ENCODE measurements around the gene TRIM2. TPM values are rescaled to one million over a fixed set of nuclear protein-coding genes. Genes with fewer than 3 reads are reported as not detected.

Gene TRIM2
- total RNA-seq, 1 experiment from 2014 or later: 18.9 TPM

- intact Hi-C loops (cut with micrococcal nuclease): no loop called here
- Histone ChIP-seq H3K79me2 (ENCODE audit: low read length) (0 out of 2 replicates have a peak, but pooled peaks cover 6% of the 10 kb centered on the region), H3K9me2 (replicated peaks; ENCODE audit: low read length) (no peaks in the 10 kb centered on the region), H3K36me3 (ENCODE audit: low read depth, low read length) (no peaks in the 10 kb centered on the region), H3K27ac (ENCODE audit: low read length) (no peak overlapping the region), H4K20me1 (ENCODE audit: low read length) (no peaks in the 10 kb centered on the region), H3K4me2 (ENCODE audit: low read length) (no peak overlapping the region), H3K27me3 (ENCODE audit: low read length) (no peaks in the 10 kb centered on the region), H2AFZ (ENCODE audit: low read length) (no peak overlapping the region), H3K9ac (ENCODE audit: low read length) (no peak overlapping the region), H3F3A (ENCODE audit: low read length, unreplicated experiment) (no peaks in the 10 kb centered on the region), H3K4me1 (ENCODE audit: insufficient read depth, low read length) (peaks cover 15% of the 10 kb centered on the region), H3K9me3 (ENCODE audit: low read length) (no peaks in the 10 kb centered on the region), H3K4me3 (ENCODE audit: low read length) (no peak overlapping the region)
- ChIA-PET POLR2A (ENCODE audit: unreplicated experiment) (no interaction called here), CTCF (no interaction called here)
- no TSS peak for BruUV-seq (replicated peaks)
- no peak for ATAC-seq
- no peak for DNase-seq
- TF ChIP-seq EZH2phosphoT487 (IDR thresholded peaks at IDR 0.05; ENCODE audit: borderline replicate concordance, low read length): no peak
- TF ChIP-seq EZH2 (IDR thresholded peaks at IDR 0.05; ENCODE audit: low read length, unreplicated experiment): no peak
- TF ChIP-seq CTCF (conservative IDR thresholded peaks at IDR 0.05; ENCODE audit: low read depth, low read length): no peak
Observed at GRCh38 chr4:153241295-153241694, 37.1 kb downstream of the TRIM2 start.

- ChIA-PET CTCF (no interaction called here), POLR2A (ENCODE audit: unreplicated experiment) (interaction anchor here (0.6 kb wide), 1 partner anchor 146 kb away, joined by 4 read pairs; no protein-coding TSS in a partner anchor)
- no peak overlapping the region for H3K9ac ChIP-seq (ENCODE audit: low read length)
- no peaks in the 10 kb centered on the region for H3K27me3 ChIP-seq (ENCODE audit: low read length)
- no peak overlapping the region for H2AFZ ChIP-seq (ENCODE audit: low read length)
- no TSS peak for BruUV-seq (replicated peaks)
- H3K9me3 ChIP-seq (ENCODE audit: low read length): no peaks in the 10 kb centered on the region
- no peak overlapping the region for H3K4me2 ChIP-seq (ENCODE audit: low read length)
- TF ChIP-seq CTCF (conservative IDR thresholded peaks at IDR 0.05; ENCODE audit: low read depth, low read length) (no peak), EZH2 (IDR thresholded peaks at IDR 0.05; ENCODE audit: low read length, unreplicated experiment) (no peak), EZH2phosphoT487 (IDR thresholded peaks at IDR 0.05; ENCODE audit: borderline replicate concordance, low read length) (no peak)
- DNase-seq (no peak), ATAC-seq (no peak)
- no peaks in the 10 kb centered on the region for H3F3A ChIP-seq (ENCODE audit: low read length, unreplicated experiment)
- no peaks in the 10 kb centered on the region for H3K9me2 ChIP-seq (replicated peaks; ENCODE audit: low read length)
- no peak overlapping the region for H3K4me3 ChIP-seq (ENCODE audit: low read length)
- H3K79me2 ChIP-seq (ENCODE audit: low read length): no peaks in the 10 kb centered on the region
- H3K4me1 ChIP-seq (ENCODE audit: insufficient read depth, low read length): peaks cover 20% of the 10 kb centered on the region
- no peaks in the 10 kb centered on the region for H3K36me3 ChIP-seq (ENCODE audit: low read depth, low read length)
- intact Hi-C loops (cut with micrococcal nuclease): no loop called here
- H4K20me1 ChIP-seq (ENCODE audit: low read length): no peaks in the 10 kb centered on the region
- H3K27ac ChIP-seq (ENCODE audit: low read length): no peak overlapping the region
Observed at GRCh38 chr4:153241970-153242838, 38.0 kb downstream of the TRIM2 start.

GRCh38 chr4:153242839-153243324, 38.6 kb downstream of the TRIM2 start:
- Histone ChIP-seq H4K20me1 (ENCODE audit: low read length) (no peaks in the 10 kb centered on the region), H3K4me3 (ENCODE audit: low read length) (no peak overlapping the region), H2AFZ (ENCODE audit: low read length) (no peak overlapping the region), H3K9me3 (ENCODE audit: low read length) (no peaks in the 10 kb centered on the region), H3K4me1 (ENCODE audit: insufficient read depth, low read length) (peaks cover 20% of the 10 kb centered on the region), H3K27me3 (ENCODE audit: low read length) (no peaks in the 10 kb centered on the region), H3K9me2 (replicated peaks; ENCODE audit: low read length) (no peaks in the 10 kb centered on the region), H3K9ac (ENCODE audit: low read length) (no peak overlapping the region), H3K79me2 (ENCODE audit: low read length) (no peaks in the 10 kb centered on the region), H3K4me2 (ENCODE audit: low read length) (no peak overlapping the region), H3K36me3 (ENCODE audit: low read depth, low read length) (no peaks in the 10 kb centered on the region), H3K27ac (ENCODE audit: low read length) (no peak overlapping the region), H3F3A (ENCODE audit: low read length, unreplicated experiment) (no peaks in the 10 kb centered on the region)
- BruUV-seq (replicated peaks): no TSS peak
- ChIA-PET POLR2A (ENCODE audit: unreplicated experiment) (no interaction called here), CTCF (no interaction called here)
- intact Hi-C loops (cut with micrococcal nuclease): no loop called here
- no peak for ATAC-seq
- no peak for DNase-seq
- TF ChIP-seq EZH2phosphoT487 (IDR thresholded peaks at IDR 0.05; ENCODE audit: borderline replicate concordance, low read length): no peak
- TF ChIP-seq EZH2 (IDR thresholded peaks at IDR 0.05; ENCODE audit: low read length, unreplicated experiment): no peak
- no peak for TF ChIP-seq CTCF (conservative IDR thresholded peaks at IDR 0.05; ENCODE audit: low read depth, low read length)

Measured in PC-3 (cell line).